ENCODE measurements around the gene NUBPL.

NUBPL gene

GRCh38 chr14:31898838-31899528 lies 337.8 kb downstream of the NUBPL start:
- no peak overlapping the region for H3K4me3 ChIP-seq
- no peaks in the 10 kb centered on the region for H3K9me3 ChIP-seq
- no peak for TF ChIP-seq CTCF (IDR thresholded peaks at IDR 0.05)
- H3K27ac ChIP-seq: no peak overlapping the region
- H3K36me3 ChIP-seq: no peaks in the 10 kb centered on the region
- H3K27me3 ChIP-seq: no peaks in the 10 kb centered on the region
- intact Hi-C loops (cut with DNase I; ENCODE audit: low total_unique reads): no loop called here
- no peaks in the 10 kb centered on the region for H3K4me1 ChIP-seq
- DNase-seq: no peak

GRCh38 chr14:31902002-31902401 lies 340.8 kb downstream of the NUBPL start:
- Histone ChIP-seq H3K4me3 (no peak overlapping the region), H3K36me3 (no peaks in the 10 kb centered on the region), H3K27me3 (no peaks in the 10 kb centered on the region), H3K27ac (no peak overlapping the region), H3K9me3 (no peaks in the 10 kb centered on the region), H3K4me1 (no peaks in the 10 kb centered on the region)
- no peak for TF ChIP-seq CTCF (IDR thresholded peaks at IDR 0.05)
- intact Hi-C loops (cut with DNase I; ENCODE audit: low total_unique reads): no loop called here
- DNase-seq: no peak

GRCh38 chr14:31902945-31903646 lies 341.9 kb downstream of the NUBPL start:
- Histone ChIP-seq H3K4me3 (no peak overlapping the region), H3K36me3 (no peaks in the 10 kb centered on the region), H3K4me1 (no peaks in the 10 kb centered on the region), H3K27me3 (no peaks in the 10 kb centered on the region), H3K27ac (no peak overlapping the region), H3K9me3 (no peaks in the 10 kb centered on the region)
- no peak for TF ChIP-seq CTCF (IDR thresholded peaks at IDR 0.05)
- intact Hi-C loops (cut with DNase I; ENCODE audit: low total_unique reads): no loop called here
- DNase-seq: no peak

- Histone ChIP-seq H3K4me1 (no peaks in the 10 kb centered on the region), H3K27me3 (no peaks in the 10 kb centered on the region), H3K36me3 (peaks cover 0 to 3% (median 0%) of the 10 kb centered on the region in 3 donors), H3K27ac (no peak overlapping the region), H3K9me3 (peaks cover 0 to 22% (median 13%) of the 10 kb centered on the region in 3 donors), H3K4me3 (no peak overlapping the region)
- intact Hi-C loops (cut with DNase I; ENCODE audit: low total_unique reads): no loop called here
- TF ChIP-seq CTCF (IDR thresholded peaks at IDR 0.05): no peak
- no peak for DNase-seq
Measured at GRCh38 chr14:31909977-31910376, 348.8 kb downstream of the NUBPL start.
